ENCODE results near the gene NID2. TPM values are rescaled to one million over a fixed set of nuclear protein-coding genes. Genes with fewer than 3 reads are reported as not detected.

The NID2 gene
- total RNA-seq, 1 experiment from 2014 or later, result 6.6 TPM

- no peaks in the 10 kb centered on the region for H3K27me3 ChIP-seq (ENCODE audit: insufficient read depth, low read length)
- no peaks in the 10 kb centered on the region for H3K79me2 ChIP-seq (ENCODE audit: insufficient read depth, low read length)
- no peak overlapping the region for H4K5ac ChIP-seq (ENCODE audit: insufficient read length, low read depth, low read length)
- H3K4me1 ChIP-seq (ENCODE audit: insufficient read depth, low read length), result no peaks in the 10 kb centered on the region
- no peak for DNase-seq
- no peak overlapping the region for H3K27ac Mint-ChIP-seq
- no peak overlapping the region for H3K4me2 ChIP-seq (ENCODE audit: insufficient read depth, insufficient read length, low read length)
- no peak overlapping the region for H3K23ac ChIP-seq (ENCODE audit: insufficient read length, low read depth, low read length)
- no peak overlapping the region for H3K14ac ChIP-seq (ENCODE audit: insufficient read depth, low read length)
- H2AK5ac ChIP-seq (ENCODE audit: insufficient read length, low read length), result no peak overlapping the region
- H3K4me3 Mint-ChIP-seq, result no peak overlapping the region
- no peak overlapping the region for H3K9ac ChIP-seq (ENCODE audit: extremely low read depth, insufficient read length, low read length)
- no peak overlapping the region for H2BK120ac ChIP-seq (ENCODE audit: low read depth, low read length, poor library complexity, severe bottlenecking)
- no peaks in the 10 kb centered on the region for H3K9me3 Mint-ChIP-seq
- no peak overlapping the region for H3K56ac ChIP-seq (ENCODE audit: insufficient read length, low read depth, low read length)
- TF ChIP-seq, protein P1, sequence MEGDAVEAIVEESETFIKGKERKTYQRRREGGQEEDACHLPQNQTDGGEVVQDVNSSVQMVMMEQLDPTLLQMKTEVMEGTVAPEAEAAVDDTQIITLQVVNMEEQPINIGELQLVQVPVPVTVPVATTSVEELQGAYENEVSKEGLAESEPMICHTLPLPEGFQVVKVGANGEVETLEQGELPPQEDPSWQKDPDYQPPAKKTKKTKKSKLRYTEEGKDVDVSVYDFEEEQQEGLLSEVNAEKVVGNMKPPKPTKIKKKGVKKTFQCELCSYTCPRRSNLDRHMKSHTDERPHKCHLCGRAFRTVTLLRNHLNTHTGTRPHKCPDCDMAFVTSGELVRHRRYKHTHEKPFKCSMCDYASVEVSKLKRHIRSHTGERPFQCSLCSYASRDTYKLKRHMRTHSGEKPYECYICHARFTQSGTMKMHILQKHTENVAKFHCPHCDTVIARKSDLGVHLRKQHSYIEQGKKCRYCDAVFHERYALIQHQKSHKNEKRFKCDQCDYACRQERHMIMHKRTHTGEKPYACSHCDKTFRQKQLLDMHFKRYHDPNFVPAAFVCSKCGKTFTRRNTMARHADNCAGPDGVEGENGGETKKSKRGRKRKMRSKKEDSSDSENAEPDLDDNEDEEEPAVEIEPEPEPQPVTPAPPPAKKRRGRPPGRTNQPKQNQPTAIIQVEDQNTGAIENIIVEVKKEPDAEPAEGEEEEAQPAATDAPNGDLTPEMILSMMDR (conservative IDR thresholded peaks at IDR 0.05), result no peak
- no peak overlapping the region for H2BK15ac ChIP-seq (ENCODE audit: low read depth, low read length)
- H3K27me3 Mint-ChIP-seq (ENCODE audit: low read depth), result peaks cover 2% of the 10 kb centered on the region; the same call in 1 of the 2 replicates
- no peaks in the 10 kb centered on the region for H3K9me3 ChIP-seq (ENCODE audit: control insufficient read depth, low read depth, low read length)
- no peak overlapping the region for H2BK12ac ChIP-seq (ENCODE audit: insufficient read length, low read depth, low read length)
- H4K20me1 ChIP-seq (ENCODE audit: control insufficient read depth, insufficient read depth, insufficient read length), result no peaks in the 10 kb centered on the region
- H3K4me1 Mint-ChIP-seq, result 0 out of 4 replicates have a peak, but pooled peaks cover 0 to 1% of the 10 kb centered on the region in 2 experiments
- H4K8ac ChIP-seq (replicated peaks; ENCODE audit: insufficient read length, low read depth, low read length), result no peak overlapping the region
- no peak overlapping the region for H2BK20ac ChIP-seq (ENCODE audit: low read depth, low read length, poor library complexity, severe bottlenecking)
- no peaks in the 10 kb centered on the region for H3K79me1 ChIP-seq (ENCODE audit: insufficient read depth, low read depth, low read length, poor library complexity, severe bottlenecking)
- WGBS (ENCODE audit: extremely low coverage, insufficient read length, low lambda C conversion rate), result no CpG with 5 or more reads among the region's 3 CpGs
- no peak overlapping the region for H2AFZ ChIP-seq (ENCODE audit: low read length)
- H3K4ac ChIP-seq (ENCODE audit: low read depth, low read length), result no peak overlapping the region
- no peak overlapping the region for H3K18ac ChIP-seq (ENCODE audit: insufficient read length, low read depth, low read length)
- no peaks in the 10 kb centered on the region for H3K23me2 ChIP-seq (ENCODE audit: insufficient read length, low read depth, low read length, poor library complexity, severe bottlenecking)
- H4K91ac ChIP-seq (ENCODE audit: insufficient read length, low read depth, low read length), result no peak overlapping the region
- H3K27ac ChIP-seq (ENCODE audit: insufficient read length, low read depth, low read length), result no peak overlapping the region
- H3T11ph ChIP-seq (ENCODE audit: low read length), result no peak overlapping the region
- no peak overlapping the region for H2BK5ac ChIP-seq (ENCODE audit: insufficient read length, low read length)
- no peaks in the 10 kb centered on the region for H3K36me3 Mint-ChIP-seq (ENCODE audit: insufficient read depth in 1 of 3, low read depth in 3 of 3)
Observed at GRCh38 chr14:52095336-52095735, 26.5 kb upstream of the NID2 start.

All from H9 (cell line).